ENCODE data around the gene TEKTIP1. TPM values are rescaled to one million over a fixed set of nuclear protein-coding genes. Genes with fewer than 3 reads are reported as not detected.

TEKTIP1 gene
- total and polyA plus RNA-seq, 9 of the 15 experiments (the other 6 are each of a cell fraction or from before 2014, with no cell fraction given) = 0.66 TPM; not detected in 8

DNA sequence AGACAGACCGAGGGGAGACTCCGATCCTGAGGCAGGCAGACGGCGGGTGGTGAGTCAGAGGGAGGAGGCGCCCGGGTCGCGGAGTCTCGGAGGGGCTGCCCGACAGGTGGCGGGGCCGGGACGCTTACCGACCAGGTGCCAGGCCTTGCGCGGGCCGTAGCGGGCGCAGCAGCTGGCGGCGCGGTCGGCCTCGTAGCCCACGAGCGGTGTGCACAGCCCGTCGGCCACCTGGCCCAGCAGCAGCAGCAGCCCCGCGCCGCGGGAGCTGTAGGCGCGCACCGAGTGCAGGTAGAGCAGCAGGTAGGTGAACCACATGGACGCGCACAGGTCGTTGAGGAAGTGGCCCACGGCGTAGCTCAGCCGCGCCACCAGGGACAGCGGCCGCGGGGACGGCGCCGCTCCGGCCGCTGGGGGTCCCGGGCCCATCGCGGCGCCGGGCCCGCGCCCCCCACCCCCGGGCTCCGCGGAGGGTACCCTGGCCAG is 18.0 kb downstream of the TEKTIP1 start (continued):
- TF ChIP-seq, protein P1, sequence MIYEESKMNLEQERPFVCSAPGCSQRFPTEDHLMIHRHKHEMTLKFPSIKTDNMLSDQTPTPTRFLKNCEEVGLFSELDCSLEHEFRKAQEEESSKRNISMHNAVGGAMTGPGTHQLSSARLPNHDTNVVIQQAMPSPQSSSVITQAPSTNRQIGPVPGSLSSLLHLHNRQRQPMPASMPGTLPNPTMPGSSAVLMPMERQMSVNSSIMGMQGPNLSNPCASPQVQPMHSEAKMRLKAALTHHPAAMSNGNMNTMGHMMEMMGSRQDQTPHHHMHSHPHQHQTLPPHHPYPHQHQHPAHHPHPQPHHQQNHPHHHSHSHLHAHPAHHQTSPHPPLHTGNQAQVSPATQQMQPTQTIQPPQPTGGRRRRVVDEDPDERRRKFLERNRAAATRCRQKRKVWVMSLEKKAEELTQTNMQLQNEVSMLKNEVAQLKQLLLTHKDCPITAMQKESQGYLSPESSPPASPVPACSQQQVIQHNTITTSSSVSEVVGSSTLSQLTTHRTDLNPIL (CRISPR knock-in tag; IDR thresholded peaks at IDR 0.05) = no peak
- TF ChIP-seq RAD21 (CRISPR knock-in tag; conservative IDR thresholded peaks at IDR 0.05 in 1 of 2, IDR thresholded peaks at IDR 0.05 in 1 of 2) (peak in 1 of 2 experiments; percentile 28; a peak in 1 of 4 replicates), TOE1 (IDR thresholded peaks at IDR 0.05; ENCODE audit: borderline replicate concordance) (no peak), TOE1 (CRISPR knock-in tag; IDR thresholded peaks at IDR 0.05; ENCODE audit: borderline replicate concordance, low read depth) (no peak), ZNF232 (CRISPR knock-in tag; IDR thresholded peaks at IDR 0.05) (no peak), GATA2 (CRISPR knock-in tag; IDR thresholded peaks at IDR 0.05) (no peak), JUND (IDR thresholded peaks at IDR 0.05; ENCODE audit: borderline replicate concordance, low read depth, low read length) (no peak), JUND (tag; IDR thresholded peaks at IDR 0.05; ENCODE audit: borderline replicate concordance, low read depth, low read length) (0 out of 3 replicates have a peak, but pooled peaks have one; percentile 26), SUPT5H (IDR thresholded peaks at IDR 0.05) (no peak), ZNF431 (CRISPR knock-in tag; IDR thresholded peaks at IDR 0.05) (0 out of 2 replicates have a peak, but pooled peaks have one; percentile 54), CEBPB (tag; IDR thresholded peaks at IDR 0.05) (no peak), CBX8 (IDR thresholded peaks at IDR 0.05; ENCODE audit: borderline replicate concordance, extremely low read depth, low read depth, low read length, poor library complexity, severe bottlenecking) (no peak), CTCFL (IDR thresholded peaks at IDR 0.05; ENCODE audit: borderline replicate concordance, insufficient read depth, low read depth, low read length, poor library complexity, severe bottlenecking) (peak; percentile 10), ZNF263 (CRISPR knock-in tag; IDR thresholded peaks at IDR 0.05; ENCODE audit: borderline replicate concordance) (no peak; the same call in 1 of the 2 replicates), ZNF280A (IDR thresholded peaks at IDR 0.05; ENCODE audit: low read depth, partially characterized antibody) (no peak), GABPA (tag; conservative IDR thresholded peaks at IDR 0.05; ENCODE audit: low read depth) (no peak), CBFA2T2 (conservative IDR thresholded peaks at IDR 0.05) (no peak), SP2 (IDR thresholded peaks at IDR 0.05; ENCODE audit: extremely low read depth, low read depth, low read length, poor library complexity, severe bottlenecking) (no peak), MCM2 (IDR thresholded peaks at IDR 0.05; ENCODE audit: low read depth) (no peak), GATAD2A (IDR thresholded peaks at IDR 0.05) (0 out of 2 replicates have a peak, but pooled peaks have one; percentile 59)

Data from K562 (cell line).